Endothelial cell (in vitro differentiated cells): ENCODE results near the gene THAP6. TPM values are rescaled to one million over a fixed set of nuclear protein-coding genes. Genes with fewer than 3 reads are reported as not detected.
"Not testable (repeated sequence)": the region's sequence is repeated elsewhere in the genome, so short reads cannot be mapped to it uniquely, and the experiment has no call there.

Source experiments
- DNase-seq: peaks from one replicate; pipeline ENCODE4 v3.0.0; 2021; ENCODE audit warnings: low spot score
- H3K27ac Mint-ChIP-seq: one replicate; pipeline ENCODE4 v1.8.0; 2021; ENCODE audit warnings: mixed read lengths, inconsistent platforms; ENCODE audit not compliant: unreplicated experiment
- H3K27me3 Mint-ChIP-seq: one replicate; pipeline ENCODE4 v1.8.0; 2021; ENCODE audit warnings: mild to moderate bottlenecking, moderate library complexity, mixed read lengths, inconsistent platforms; ENCODE audit not compliant: unreplicated experiment
- H3K36me3 Mint-ChIP-seq: one replicate; pipeline ENCODE4 v1.8.0; 2021; ENCODE audit warnings: mild to moderate bottlenecking, low read depth, mixed read lengths, inconsistent platforms; ENCODE audit not compliant: unreplicated experiment
- H3K4me1 Mint-ChIP-seq: one replicate; pipeline ENCODE4 v1.8.0; 2021; ENCODE audit warnings: mild to moderate bottlenecking, mixed read lengths, inconsistent platforms; ENCODE audit not compliant: unreplicated experiment
- H3K4me3 Mint-ChIP-seq: one replicate; pipeline ENCODE4 v1.8.0; 2021; ENCODE audit warnings: mild to moderate bottlenecking, mixed read lengths, inconsistent platforms; ENCODE audit not compliant: unreplicated experiment
- H3K9me3 Mint-ChIP-seq: one replicate; pipeline ENCODE4 v1.8.0; 2021; ENCODE audit warnings: mixed read lengths, inconsistent platforms; ENCODE audit not compliant: unreplicated experiment
- total RNA-seq: library from RNA; stranded (reverse); fragmentation: NEBNext Ultra II Directional; extraction: Animal tissue kit (Norgen Biotek cat#: 25700); gene quantifications from one replicate; pipeline ENCODE4 v1.2.1, GENCODE V29; 2021; ENCODE audit not compliant: unreplicated experiment
- TF ChIP-seq, protein P1 (sequence below): fragments of 200-600 bp; sonication (generic); IDR thresholded peaks from one replicate; pipeline ENCODE4 v1.5.0; 2021; ENCODE audit warnings: antibody characterized with exemption; ENCODE audit not compliant: unreplicated experiment

The THAP6 gene
- total RNA-seq, 1 donor from 2014 or later = 7.3 TPM

DNA sequence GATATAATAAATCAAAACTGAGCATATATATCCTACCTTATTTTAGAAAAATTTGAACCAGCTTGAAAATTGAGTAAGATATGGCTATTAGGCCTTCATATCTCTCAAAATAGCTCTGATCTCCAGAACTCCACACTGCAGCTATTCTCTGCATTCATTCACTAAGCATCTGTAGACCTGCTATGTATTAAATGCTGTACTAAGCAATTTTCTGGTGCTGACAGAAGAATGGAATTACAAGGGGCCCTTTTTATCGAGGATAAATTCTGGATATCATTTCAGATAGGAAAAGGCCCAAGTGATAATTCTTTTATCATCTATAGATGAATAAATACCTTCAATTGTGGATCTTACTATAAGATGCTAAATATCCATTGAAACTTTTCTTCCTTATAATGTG lies 1.9 kb downstream of the THAP6 start:
- no peak for DNase-seq
- TF ChIP-seq, protein P1, sequence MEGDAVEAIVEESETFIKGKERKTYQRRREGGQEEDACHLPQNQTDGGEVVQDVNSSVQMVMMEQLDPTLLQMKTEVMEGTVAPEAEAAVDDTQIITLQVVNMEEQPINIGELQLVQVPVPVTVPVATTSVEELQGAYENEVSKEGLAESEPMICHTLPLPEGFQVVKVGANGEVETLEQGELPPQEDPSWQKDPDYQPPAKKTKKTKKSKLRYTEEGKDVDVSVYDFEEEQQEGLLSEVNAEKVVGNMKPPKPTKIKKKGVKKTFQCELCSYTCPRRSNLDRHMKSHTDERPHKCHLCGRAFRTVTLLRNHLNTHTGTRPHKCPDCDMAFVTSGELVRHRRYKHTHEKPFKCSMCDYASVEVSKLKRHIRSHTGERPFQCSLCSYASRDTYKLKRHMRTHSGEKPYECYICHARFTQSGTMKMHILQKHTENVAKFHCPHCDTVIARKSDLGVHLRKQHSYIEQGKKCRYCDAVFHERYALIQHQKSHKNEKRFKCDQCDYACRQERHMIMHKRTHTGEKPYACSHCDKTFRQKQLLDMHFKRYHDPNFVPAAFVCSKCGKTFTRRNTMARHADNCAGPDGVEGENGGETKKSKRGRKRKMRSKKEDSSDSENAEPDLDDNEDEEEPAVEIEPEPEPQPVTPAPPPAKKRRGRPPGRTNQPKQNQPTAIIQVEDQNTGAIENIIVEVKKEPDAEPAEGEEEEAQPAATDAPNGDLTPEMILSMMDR = no peak
- Mint-ChIP-seq H3K4me3 (no peak overlapping the region), H3K27ac (no peak overlapping the region), H3K27me3 (peaks cover 3% of the 10 kb centered on the region), H3K36me3 (peaks cover 5% of the 10 kb centered on the region), H3K4me1 (peaks cover 8% of the 10 kb centered on the region), H3K9me3 (no peaks in the 10 kb centered on the region)

DNA sequence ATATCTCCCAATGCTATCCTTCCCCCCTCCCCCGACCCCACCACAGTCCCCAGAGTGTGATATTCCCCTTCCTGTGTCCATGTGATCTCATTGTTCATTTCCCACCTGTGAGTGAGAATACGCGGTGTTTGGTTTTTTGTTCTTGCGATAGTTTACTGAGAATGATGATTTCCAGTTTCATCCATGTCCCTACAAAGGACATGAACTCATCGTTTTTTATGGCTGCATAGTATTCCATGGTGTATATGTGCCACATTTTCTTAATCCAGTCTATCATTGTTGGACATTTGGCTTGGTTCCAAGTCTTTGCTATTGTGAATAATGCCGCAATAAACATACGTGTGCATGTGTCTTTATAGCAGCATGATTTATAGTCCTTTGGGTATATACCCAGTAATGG lies 5.2 kb downstream of the THAP6 start:
- H3K27ac Mint-ChIP-seq, H3K4me1 Mint-ChIP-seq, H3K4me3 Mint-ChIP-seq, DNase-seq, H3K9me3 Mint-ChIP-seq, H3K36me3 Mint-ChIP-seq, H3K27me3 Mint-ChIP-seq: not testable (repeated sequence)

DNA sequence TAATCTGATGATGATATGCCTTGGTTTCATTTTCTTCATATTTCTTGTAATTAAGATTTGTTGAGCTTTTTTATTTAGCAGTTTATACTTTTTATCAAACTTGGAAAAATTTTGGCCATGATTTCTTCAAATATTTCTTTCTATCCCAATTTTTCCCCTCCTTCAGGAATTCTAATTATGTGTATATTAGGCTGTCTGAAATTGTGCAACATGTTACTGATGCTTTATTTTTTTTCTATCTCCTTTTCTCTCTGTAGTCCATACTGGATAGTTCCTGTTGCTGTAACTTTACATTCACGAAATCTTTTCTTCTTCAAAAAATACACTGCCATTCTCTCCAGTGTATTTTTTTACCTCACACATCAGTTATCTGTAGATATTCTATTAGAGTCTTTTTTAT lies 10.8 kb downstream of the THAP6 start:
- Mint-ChIP-seq H3K27me3 (no peaks in the 10 kb centered on the region), H3K36me3 (peaks cover 12% of the 10 kb centered on the region), H3K9me3 (no peaks in the 10 kb centered on the region), H3K4me3 (no peak overlapping the region), H3K4me1 (no peaks in the 10 kb centered on the region), H3K27ac (no peak overlapping the region)
- TF ChIP-seq, protein P1 = no peak
- no peak for DNase-seq

DNA sequence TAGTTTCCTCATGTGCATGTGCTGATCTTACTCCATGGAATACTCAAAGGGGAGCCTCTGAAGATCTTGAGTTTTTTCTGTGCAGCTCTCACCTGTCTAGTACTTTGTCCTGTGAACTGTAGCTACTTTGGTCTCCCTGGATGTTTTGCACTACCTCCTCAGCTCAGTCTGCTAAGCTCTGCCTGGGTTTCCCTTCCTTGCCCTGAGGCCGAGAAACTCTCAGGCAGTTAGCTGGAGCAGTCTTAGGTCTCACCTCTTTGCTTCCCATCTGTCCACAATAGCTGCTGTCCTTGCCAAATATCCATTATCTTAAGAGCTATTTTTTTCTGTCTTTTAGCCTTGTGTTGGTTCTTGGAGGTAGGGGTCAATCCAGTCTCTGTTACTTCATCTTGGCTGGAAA lies 11.6 kb downstream of the THAP6 start:
- Mint-ChIP-seq H3K27ac (no peak overlapping the region), H3K27me3 (no peaks in the 10 kb centered on the region), H3K4me3 (no peak overlapping the region), H3K9me3 (no peaks in the 10 kb centered on the region), H3K4me1 (no peaks in the 10 kb centered on the region), H3K36me3 (peaks cover 19% of the 10 kb centered on the region)
- TF ChIP-seq, protein P1 = no peak
- no peak for DNase-seq

DNA sequence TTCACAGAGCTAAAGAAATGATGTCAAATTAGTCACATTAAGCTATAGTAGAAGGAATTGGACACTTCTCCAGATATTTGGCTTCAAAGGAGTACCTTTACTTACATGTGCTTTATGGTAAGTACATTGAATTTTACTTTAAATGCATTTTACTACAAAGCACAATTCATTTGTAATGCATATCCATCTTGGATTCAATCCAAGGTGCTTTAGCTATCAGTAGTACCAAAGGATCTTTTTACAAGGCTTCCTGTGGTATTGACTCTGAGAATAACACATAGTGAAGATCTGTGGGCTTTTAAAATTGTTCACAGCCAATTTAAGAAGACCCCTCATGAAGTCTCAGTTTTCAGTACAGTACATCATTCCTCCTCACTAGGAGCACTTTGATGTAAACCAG lies 13.2 kb downstream of the THAP6 start:
- no peak overlapping the region for H3K27ac Mint-ChIP-seq
- no peak for DNase-seq

More for the DNA sequence above, 13.2 kb downstream of the THAP6 start:
- H3K4me1 Mint-ChIP-seq = no peaks in the 10 kb centered on the region
- H3K9me3 Mint-ChIP-seq = no peaks in the 10 kb centered on the region
- TF ChIP-seq, protein P1 = no peak
- peaks cover 34% of the 10 kb centered on the region for H3K36me3 Mint-ChIP-seq
- H3K27me3 Mint-ChIP-seq = no peaks in the 10 kb centered on the region
- H3K4me3 Mint-ChIP-seq = no peak overlapping the region
